Measurements from ENCODE around the gene FAM216B. TPM values are rescaled to one million over a fixed set of nuclear protein-coding genes. Genes with fewer than 3 reads are reported as not detected.
"Not testable (repeated sequence)": the region's sequence is repeated elsewhere in the genome, so short reads cannot be mapped to it uniquely, and the experiment has no call there.

FAM216B gene
- total and polyA plus RNA-seq, 2 donors (not counting 1 experiment from before 2014, with no cell fraction given), result under 0.01 TPM; not detected in 1

DNA sequence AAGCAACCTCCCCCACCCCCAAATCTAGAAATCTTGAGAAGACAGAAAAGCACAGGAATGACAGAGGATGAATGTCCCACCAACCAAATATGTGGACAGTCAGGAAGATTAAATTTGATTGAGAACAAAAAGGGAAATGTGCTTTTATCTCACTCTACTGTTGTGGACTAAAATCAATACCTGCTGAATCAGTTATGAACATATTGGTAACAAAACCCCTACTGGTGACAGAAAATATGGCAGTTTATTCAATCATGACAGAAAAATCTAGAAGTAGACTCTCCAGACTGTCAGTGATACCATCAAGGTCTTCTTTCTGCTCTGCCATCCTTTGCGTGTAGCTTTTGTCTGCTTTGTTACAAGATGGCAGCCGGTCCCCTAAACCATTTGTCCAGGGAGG lies 35.2 kb downstream of the FAM216B start:
- Histone ChIP-seq H3K4me3 (replicated peaks in 1 of 4; ENCODE audit: control extremely low read depth in 1 of 4, insufficient read depth in 1 of 4, low read depth in 3 of 4, low read length in 4 of 4) (no peak overlapping the region), H3K79me2 (ENCODE audit: control insufficient read depth, insufficient read depth, low read length) (no peaks in the 10 kb centered on the region), H3K4me1 (ENCODE audit: control insufficient read depth, extremely low read depth, insufficient read depth, low read length) (peaks cover 12% of the 10 kb centered on the region), H3K36me3 (ENCODE audit: control insufficient read depth, insufficient read depth, low read length) (no peaks in the 10 kb centered on the region), H3K4me2 (ENCODE audit: extremely low read depth, insufficient read depth, low read length) (no peak overlapping the region), H4K20me1 (ENCODE audit: control insufficient read depth, extremely low read depth, insufficient read depth, low read length) (no peaks in the 10 kb centered on the region), H3K9ac (ENCODE audit: insufficient read depth, low read length) (no peak overlapping the region), H3K9me3 (ENCODE audit: control insufficient read depth, insufficient read depth, low read depth, low read length) (no peaks in the 10 kb centered on the region), H3K27me3 (ENCODE audit: control insufficient read depth, insufficient read depth, low read length) (no peaks in the 10 kb centered on the region), H3K27ac (ENCODE audit: insufficient read depth, low read length) (no peak overlapping the region), H2AFZ (ENCODE audit: low read length) (no peak overlapping the region)
- TF ChIP-seq, protein P1, sequence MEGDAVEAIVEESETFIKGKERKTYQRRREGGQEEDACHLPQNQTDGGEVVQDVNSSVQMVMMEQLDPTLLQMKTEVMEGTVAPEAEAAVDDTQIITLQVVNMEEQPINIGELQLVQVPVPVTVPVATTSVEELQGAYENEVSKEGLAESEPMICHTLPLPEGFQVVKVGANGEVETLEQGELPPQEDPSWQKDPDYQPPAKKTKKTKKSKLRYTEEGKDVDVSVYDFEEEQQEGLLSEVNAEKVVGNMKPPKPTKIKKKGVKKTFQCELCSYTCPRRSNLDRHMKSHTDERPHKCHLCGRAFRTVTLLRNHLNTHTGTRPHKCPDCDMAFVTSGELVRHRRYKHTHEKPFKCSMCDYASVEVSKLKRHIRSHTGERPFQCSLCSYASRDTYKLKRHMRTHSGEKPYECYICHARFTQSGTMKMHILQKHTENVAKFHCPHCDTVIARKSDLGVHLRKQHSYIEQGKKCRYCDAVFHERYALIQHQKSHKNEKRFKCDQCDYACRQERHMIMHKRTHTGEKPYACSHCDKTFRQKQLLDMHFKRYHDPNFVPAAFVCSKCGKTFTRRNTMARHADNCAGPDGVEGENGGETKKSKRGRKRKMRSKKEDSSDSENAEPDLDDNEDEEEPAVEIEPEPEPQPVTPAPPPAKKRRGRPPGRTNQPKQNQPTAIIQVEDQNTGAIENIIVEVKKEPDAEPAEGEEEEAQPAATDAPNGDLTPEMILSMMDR (conservative IDR thresholded peaks at IDR 0.05 in 1 of 2, IDR thresholded peaks at IDR 0.05 in 1 of 2; ENCODE audit: low read depth in 1 of 2, low read length in 2 of 2), result peak in 1 of 2 donors; percentile 19
- no peak for TF ChIP-seq EZH2 (IDR thresholded peaks at IDR 0.05; ENCODE audit: low read length, missing control alignments)
- DNase-seq (ENCODE audit: low read depth in 2 of 2), result no peak

DNA sequence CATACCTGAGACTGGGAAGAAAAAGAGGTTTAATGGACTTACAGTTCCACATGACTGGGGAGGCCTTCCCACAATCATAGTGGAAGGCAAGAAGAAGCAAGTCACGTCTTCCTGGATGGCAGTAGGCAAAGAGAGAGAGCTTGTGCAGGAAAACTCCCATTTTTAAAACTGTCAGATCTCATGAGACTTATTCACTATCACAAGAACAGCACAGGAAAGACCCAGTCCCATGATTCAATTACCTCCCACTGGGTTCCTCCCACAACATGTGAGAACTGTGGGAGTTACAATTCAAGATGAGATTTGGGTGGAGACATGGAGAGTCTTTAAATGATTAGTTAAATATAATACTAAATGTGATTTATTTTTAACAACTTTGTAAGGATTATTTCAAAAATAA lies 38.3 kb downstream of the FAM216B start:
- H4K20me1 ChIP-seq (ENCODE audit: control insufficient read depth, extremely low read depth, insufficient read depth, low read length); H3K79me2 ChIP-seq (ENCODE audit: control insufficient read depth, insufficient read depth, low read length); H2AFZ ChIP-seq (ENCODE audit: low read length); H3K27ac ChIP-seq (ENCODE audit: insufficient read depth, low read length); H3K4me3 ChIP-seq (replicated peaks in 1 of 4; ENCODE audit: control extremely low read depth in 1 of 4, insufficient read depth in 1 of 4, low read depth in 3 of 4, low read length in 4 of 4); H3K4me1 ChIP-seq (ENCODE audit: control insufficient read depth, extremely low read depth, insufficient read depth, low read length); H3K27me3 ChIP-seq (ENCODE audit: control insufficient read depth, insufficient read depth, low read length); H3K4me2 ChIP-seq (ENCODE audit: extremely low read depth, insufficient read depth, low read length); H3K9ac ChIP-seq (ENCODE audit: insufficient read depth, low read length); DNase-seq (ENCODE audit: low read depth in 2 of 2); H3K36me3 ChIP-seq (ENCODE audit: control insufficient read depth, insufficient read depth, low read length); H3K9me3 ChIP-seq (ENCODE audit: control insufficient read depth, insufficient read depth, low read depth, low read length): not testable (repeated sequence)

DNA sequence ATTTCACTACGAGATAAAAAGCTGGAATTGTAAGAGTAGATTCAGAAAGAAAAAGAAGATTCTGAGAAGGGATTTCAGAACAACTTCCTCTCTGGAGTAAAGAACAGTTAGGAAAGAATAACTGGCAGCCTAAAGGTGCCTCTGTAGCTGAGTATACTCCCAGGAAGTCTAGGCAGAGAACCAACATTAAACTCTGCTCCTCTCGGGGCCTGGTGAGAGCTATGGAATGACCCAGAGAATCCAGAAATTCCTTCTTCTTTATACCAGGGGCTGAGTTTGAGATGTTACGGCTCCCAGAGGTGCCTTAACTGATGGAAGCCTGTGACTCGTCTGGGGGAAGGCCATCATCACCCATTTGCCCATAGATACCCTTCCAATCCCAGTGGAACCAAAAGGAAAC lies 39.1 kb downstream of the FAM216B start:
- Histone ChIP-seq H3K4me1 (ENCODE audit: control insufficient read depth, extremely low read depth, insufficient read depth, low read length) (peaks cover 5% of the 10 kb centered on the region), H3K27ac (ENCODE audit: insufficient read depth, low read length) (no peak overlapping the region), H3K27me3 (ENCODE audit: control insufficient read depth, insufficient read depth, low read length) (no peaks in the 10 kb centered on the region), H2AFZ (ENCODE audit: low read length) (no peak overlapping the region), H3K36me3 (ENCODE audit: control insufficient read depth, insufficient read depth, low read length) (no peaks in the 10 kb centered on the region), H4K20me1 (ENCODE audit: control insufficient read depth, extremely low read depth, insufficient read depth, low read length) (no peaks in the 10 kb centered on the region), H3K4me3 (replicated peaks in 1 of 4; ENCODE audit: control extremely low read depth in 1 of 4, insufficient read depth in 1 of 4, low read depth in 3 of 4, low read length in 4 of 4) (no peak overlapping the region), H3K4me2 (ENCODE audit: extremely low read depth, insufficient read depth, low read length) (no peak overlapping the region), H3K9ac (ENCODE audit: insufficient read depth, low read length) (no peak overlapping the region), H3K9me3 (ENCODE audit: control insufficient read depth, insufficient read depth, low read depth, low read length) (no peaks in the 10 kb centered on the region), H3K79me2 (ENCODE audit: control insufficient read depth, insufficient read depth, low read length) (no peaks in the 10 kb centered on the region)
- TF ChIP-seq, protein P1 (conservative IDR thresholded peaks at IDR 0.05 in 1 of 2, IDR thresholded peaks at IDR 0.05 in 1 of 2; ENCODE audit: low read depth in 1 of 2, low read length in 2 of 2), result no peak
- TF ChIP-seq EZH2 (IDR thresholded peaks at IDR 0.05; ENCODE audit: low read length, missing control alignments), result no peak
- peak in 1 of 2 donors; percentile 14 for DNase-seq (ENCODE audit: low read depth in 2 of 2)

Data from fibroblast of lung (primary cell).